Measurements from ENCODE around the gene CENPS. TPM values are rescaled to one million over a fixed set of nuclear protein-coding genes. Genes with fewer than 3 reads are reported as not detected.
A peak's percentile ranks its signal among the peaks of the same experiment; 100 is the strongest.
"Not testable (repeated sequence)": the region's sequence is repeated elsewhere in the genome, so short reads cannot be mapped to it uniquely, and the experiment has no call there.

The CENPS gene
- total RNA-seq, 2 experiments from 2014 or later: 10.0 to 11.5 TPM

DNA sequence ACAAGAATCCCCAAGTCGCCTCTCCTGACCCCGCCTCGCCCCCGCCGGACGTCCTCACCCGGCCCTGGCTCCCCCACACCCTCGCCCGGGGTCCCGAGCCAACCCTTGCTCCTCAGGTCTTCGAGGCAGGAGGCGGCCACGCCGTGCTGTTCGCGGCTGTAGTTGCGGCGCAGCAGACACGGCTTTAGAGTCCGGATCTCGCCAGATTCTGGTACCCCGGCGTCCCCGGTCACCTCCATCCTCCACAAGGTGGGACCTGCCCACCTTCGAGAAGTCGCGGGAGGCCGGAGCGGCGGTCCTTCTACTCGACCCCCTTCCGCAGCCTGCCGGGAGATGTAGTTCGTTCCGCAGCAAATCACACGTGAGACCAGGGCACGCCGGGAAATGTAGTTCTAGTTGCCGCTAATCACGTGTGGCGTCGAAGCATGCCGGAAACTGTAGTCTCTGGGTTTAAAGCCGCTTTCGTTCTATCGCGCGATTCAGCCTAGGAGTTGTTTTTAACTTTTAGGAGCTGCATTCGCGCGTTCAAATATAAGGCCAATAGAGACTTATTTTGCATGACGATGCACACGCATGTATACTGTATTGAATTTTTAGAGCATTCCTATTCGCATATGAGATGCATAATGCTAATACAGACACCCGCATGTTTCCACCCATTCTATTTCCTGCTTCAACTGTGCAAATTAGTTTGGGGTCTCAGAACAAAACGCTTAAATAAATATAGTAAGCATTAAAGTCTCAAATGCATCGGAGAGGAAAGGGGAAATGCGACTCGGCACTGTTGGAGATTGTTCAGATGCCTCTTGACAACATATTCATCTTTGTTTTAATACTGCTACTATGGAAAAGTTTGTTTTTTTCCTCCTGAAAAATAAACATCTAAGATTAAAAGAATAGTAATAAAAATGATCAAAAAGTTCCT lies 42.2 kb downstream of the CENPS start, which contains the start of gene DFFA:
Gene DFFA, minus strand, starts transcription at position 310 of the 925 bp plus-strand sequence. Its CDS starts 71 bp downstream, at position 239.
- POLR2A ChIA-PET: interaction anchor here (0.7 to 0.9 kb wide), 3 partner anchors 25 to 915 kb away, joined by 3 read pairs; no protein-coding TSS in a partner anchor
- Mint-ChIP-seq H3K4me3 (peak within 1 kb of the TSS; percentile 93), H3K36me3 (peaks cover 7% of the 10 kb centered on the region), H3K27ac (peak within 1 kb of the TSS; percentile 92), H3K4me1 (peaks cover 38% of the 10 kb centered on the region), H3K27me3 (no peaks in the 10 kb centered on the region), H3K9me3 (no peaks in the 10 kb centered on the region)
- peak; percentile 74 for ATAC-seq (ENCODE audit: low read depth)
- peak; percentile 87 for DNase-seq

DNA sequence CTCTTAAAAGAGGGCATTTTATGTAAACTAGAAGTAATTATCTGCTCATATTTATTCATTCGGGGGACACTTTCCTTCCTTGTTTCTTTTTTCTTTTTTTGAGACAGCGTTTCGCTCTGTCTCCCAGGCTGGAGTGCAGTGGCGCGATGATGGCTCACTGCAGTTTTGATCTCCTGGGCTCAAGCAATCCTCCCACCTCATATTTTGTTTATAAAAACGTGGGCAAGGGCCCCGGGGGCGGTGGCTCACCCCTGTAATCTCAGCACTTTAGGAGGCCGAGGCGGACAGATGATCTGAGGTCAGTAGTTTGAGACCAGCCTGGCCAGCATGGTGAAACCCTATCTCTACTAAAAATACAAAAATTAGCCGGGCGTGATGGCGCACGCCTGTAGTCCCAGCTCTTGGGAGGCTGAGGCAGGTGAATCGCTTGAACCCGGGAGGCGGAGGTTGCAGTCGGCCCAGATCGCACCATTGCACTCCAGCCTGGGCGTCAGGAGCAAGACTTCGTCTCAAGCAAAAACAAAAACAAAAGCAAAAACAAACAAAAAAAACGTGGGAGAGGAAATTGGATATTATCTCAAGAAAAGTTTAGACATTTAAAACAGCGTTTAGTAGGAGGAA lies 43.0 kb downstream of the CENPS start:
- H3K36me3 Mint-ChIP-seq: peaks cover 4% of the 10 kb centered on the region
- H3K27ac Mint-ChIP-seq: peak overlapping the region; percentile 92
- ATAC-seq (ENCODE audit: low read depth) (no peak), DNase-seq (no peak)
- POLR2A ChIA-PET: interaction anchor here (0.7 kb wide), 1 partner anchor 24 kb away, joined by 3 read pairs; no protein-coding TSS in a partner anchor
- H3K9me3 Mint-ChIP-seq: no peaks in the 10 kb centered on the region
- no peaks in the 10 kb centered on the region for H3K27me3 Mint-ChIP-seq
- H3K4me3 Mint-ChIP-seq: peak overlapping the region; percentile 93
- peaks cover 35% of the 10 kb centered on the region for H3K4me1 Mint-ChIP-seq

DNA sequence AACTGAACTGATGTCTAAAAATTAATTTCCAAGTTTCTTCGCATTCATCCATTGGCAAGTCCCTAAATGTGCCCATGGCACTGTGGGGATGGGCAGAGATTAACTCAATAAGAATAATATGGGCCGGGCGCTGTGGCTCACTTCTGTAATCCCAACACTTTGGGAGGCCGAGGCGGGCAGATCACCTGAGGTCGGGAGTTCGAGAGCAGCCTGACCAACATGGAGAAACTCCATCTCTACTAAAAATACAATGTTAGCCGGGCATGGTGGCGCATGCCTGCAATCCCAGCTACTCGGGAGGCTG lies 44.0 kb downstream of the CENPS start:
- ATAC-seq (ENCODE audit: low read depth); H3K27me3 Mint-ChIP-seq; DNase-seq; POLR2A ChIA-PET; H3K36me3 Mint-ChIP-seq; H3K9me3 Mint-ChIP-seq: not testable (repeated sequence)
- Mint-ChIP-seq H3K4me1 (peaks cover 35% of the 10 kb centered on the region), H3K27ac (peak overlapping the region; percentile 87), H3K4me3 (peak overlapping the region; percentile 99)

DNA sequence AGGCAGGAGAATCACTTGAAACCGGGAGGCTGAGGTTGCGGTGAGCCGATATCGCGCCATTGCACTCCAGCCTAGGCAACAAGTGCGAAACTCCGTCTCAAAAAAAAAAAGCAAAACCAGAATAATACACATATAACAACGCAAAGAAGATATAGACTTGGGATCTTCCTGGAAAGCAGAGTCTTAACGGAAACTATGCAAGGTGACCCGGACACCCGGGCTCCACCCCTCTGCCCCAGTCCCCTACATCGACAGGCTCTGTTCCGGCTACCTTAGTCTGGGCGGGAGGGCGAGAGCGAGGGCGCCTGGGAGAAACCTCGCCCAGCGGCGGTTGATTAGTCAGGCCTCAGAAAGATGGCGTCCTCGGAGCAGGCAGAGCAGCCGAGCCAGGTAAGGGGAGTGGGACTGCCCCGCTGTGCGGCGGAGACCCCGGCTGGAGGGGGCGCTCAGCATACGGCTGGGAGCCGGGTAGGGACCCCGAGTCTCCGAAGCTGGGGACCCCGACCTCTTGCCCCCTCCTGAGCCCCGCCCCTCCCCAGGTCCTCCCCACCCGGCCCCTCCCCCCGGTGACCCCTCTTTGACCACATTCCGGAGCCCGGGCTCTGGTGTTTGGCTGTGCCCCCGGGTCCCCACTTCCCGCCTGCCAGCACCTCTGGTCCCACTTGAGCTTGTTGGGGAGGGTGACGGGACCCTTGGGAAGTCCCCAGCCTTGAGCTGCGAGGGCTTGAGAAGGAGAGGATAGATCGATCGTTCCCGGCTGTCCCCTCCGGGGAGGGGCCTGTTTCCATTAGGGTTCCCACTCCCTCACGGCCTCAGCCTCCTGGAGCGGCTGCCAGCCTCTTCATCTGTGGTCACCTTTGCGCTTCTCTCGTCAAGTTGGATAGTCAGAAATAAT lies 44.6 kb downstream of the CENPS start, which contains the start of gene PEX14:
Gene PEX14, plus strand, starts transcription at position 338 of the 895 bp plus-strand sequence. Its CDS starts 17 bp downstream, at position 355.
- Mint-ChIP-seq H3K36me3 (no peaks in the 10 kb centered on the region), H3K27ac (peak within 1 kb of the TSS; percentile 90), H3K4me1 (peaks cover 35% of the 10 kb centered on the region), H3K9me3 (no peaks in the 10 kb centered on the region), H3K27me3 (no peaks in the 10 kb centered on the region), H3K4me3 (peak within 1 kb of the TSS; percentile 99)
- DNase-seq: peak; percentile 87
- peak; percentile 80 for ATAC-seq (ENCODE audit: low read depth)
- POLR2A ChIA-PET: interaction anchor here (0.6 to 1.0 kb wide), 2 partner anchors 12 to 19 kb away, joined by 3 to 4 read pairs; no protein-coding TSS in a partner anchor

DNA sequence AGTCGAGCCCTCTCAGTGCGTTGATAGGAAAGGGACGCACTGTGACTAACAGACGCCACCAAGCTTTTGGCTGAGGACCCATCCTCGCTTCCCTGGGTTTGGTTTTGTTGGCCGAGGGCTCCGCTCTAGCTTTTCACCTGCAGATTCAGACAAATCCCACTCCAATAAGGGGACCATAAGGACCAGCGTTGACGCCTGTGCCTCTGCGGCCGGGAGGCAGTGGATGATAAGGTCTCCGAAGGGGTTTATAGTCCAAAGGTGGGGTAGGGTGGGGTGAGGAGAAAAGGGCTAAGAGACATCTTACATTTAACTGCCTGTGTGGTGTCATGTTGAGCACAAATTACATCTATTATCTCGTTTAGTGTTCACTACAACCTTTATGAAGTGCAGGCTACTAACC lies 45.3 kb downstream of the CENPS start:
- H3K27ac Mint-ChIP-seq: peak overlapping the region; percentile 90
- H3K4me1 Mint-ChIP-seq: peaks cover 35% of the 10 kb centered on the region
- DNase-seq: no peak
- H3K9me3 Mint-ChIP-seq: no peaks in the 10 kb centered on the region
- ATAC-seq (ENCODE audit: low read depth): no peak
- no peaks in the 10 kb centered on the region for H3K36me3 Mint-ChIP-seq
- H3K4me3 Mint-ChIP-seq: peak overlapping the region; percentile 99
- no peaks in the 10 kb centered on the region for H3K27me3 Mint-ChIP-seq
- POLR2A ChIA-PET: interaction anchor here (0.6 to 1.0 kb wide), 2 partner anchors 11 to 19 kb away, joined by 3 to 4 read pairs; no protein-coding TSS in a partner anchor

DNA sequence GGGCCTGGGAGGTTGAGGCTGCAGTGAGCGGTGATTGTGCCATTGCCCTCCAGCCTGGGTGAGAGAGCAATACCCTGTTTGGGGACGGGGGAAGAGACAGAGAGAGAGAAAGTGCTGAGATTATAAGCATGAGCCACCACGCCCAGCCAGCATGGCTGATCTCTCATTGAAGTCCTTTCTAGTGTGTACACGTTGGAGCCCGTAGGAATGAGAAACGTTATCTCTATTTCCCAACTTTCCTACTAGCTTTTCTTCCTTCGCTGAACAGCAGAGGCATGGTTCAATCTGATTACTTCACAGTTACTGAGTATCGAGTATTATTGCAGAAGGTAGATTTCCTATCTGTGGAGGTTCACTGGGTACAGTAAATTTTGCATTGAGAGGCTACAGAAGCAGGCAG lies 49.1 kb downstream of the CENPS start:
- H3K36me3 Mint-ChIP-seq: peaks cover 2% of the 10 kb centered on the region
- no peak overlapping the region for H3K4me3 Mint-ChIP-seq
- H3K27ac Mint-ChIP-seq: no peak overlapping the region
- H3K4me1 Mint-ChIP-seq: peaks cover 19% of the 10 kb centered on the region
- H3K27me3 Mint-ChIP-seq: no peaks in the 10 kb centered on the region
- DNase-seq (no peak), ATAC-seq (ENCODE audit: low read depth) (no peak)
- POLR2A ChIA-PET: no interaction called here
- no peaks in the 10 kb centered on the region for H3K9me3 Mint-ChIP-seq

DNA sequence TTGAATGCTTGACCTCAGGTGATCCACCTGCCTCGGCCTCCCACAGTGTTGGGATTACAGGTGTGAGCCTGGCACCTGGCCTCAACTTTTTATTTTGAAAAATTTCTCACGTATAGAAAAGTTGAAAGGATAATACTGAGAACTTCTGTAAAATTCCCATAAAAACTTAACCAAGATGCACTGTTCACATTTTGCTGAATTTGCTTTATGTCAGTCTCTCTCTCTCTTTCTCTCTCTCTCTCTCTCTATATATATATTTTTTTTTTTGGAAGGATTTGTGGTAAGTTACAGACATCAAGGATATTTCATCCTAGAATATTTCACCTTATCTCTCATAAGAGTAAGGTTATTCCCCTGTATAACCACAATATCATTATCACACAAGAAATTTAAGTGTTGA lies 50.4 kb downstream of the CENPS start:
- H3K9me3 Mint-ChIP-seq: no peaks in the 10 kb centered on the region
- H3K27ac Mint-ChIP-seq: no peak overlapping the region
- H3K4me1 Mint-ChIP-seq: peaks cover 18% of the 10 kb centered on the region
- H3K36me3 Mint-ChIP-seq: peaks cover 6% of the 10 kb centered on the region
- POLR2A ChIA-PET: no interaction called here
- H3K27me3 Mint-ChIP-seq: no peaks in the 10 kb centered on the region
- DNase-seq: no peak
- ATAC-seq (ENCODE audit: low read depth): no peak
- no peak overlapping the region for H3K4me3 Mint-ChIP-seq

DNA sequence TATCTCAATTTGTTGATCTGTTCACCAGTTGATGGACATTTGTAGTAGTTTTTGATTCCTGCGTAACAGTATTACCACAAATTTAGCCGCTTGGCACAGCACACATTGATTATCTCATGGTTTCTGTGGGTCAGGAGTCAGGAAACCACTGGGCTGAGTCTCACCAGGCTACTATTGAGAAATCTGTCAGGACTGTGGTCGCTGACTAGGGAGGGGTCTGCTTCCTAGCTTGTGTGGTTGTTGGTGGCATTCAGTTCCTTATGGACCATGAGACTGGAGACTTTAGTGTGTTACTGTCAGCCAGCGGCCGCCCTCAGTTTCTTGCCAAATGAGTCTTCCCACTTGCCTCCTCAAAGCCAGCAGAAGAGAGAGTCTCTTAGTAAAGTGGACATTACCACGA lies 54.3 kb downstream of the CENPS start:
- Mint-ChIP-seq H3K36me3 (peaks cover 10% of the 10 kb centered on the region), H3K9me3 (no peaks in the 10 kb centered on the region), H3K4me1 (peaks cover 5% of the 10 kb centered on the region), H3K27me3 (no peaks in the 10 kb centered on the region), H3K4me3 (no peak overlapping the region), H3K27ac (no peak overlapping the region)
- POLR2A ChIA-PET: no interaction called here
- no peak for ATAC-seq (ENCODE audit: low read depth)
- DNase-seq: no peak

DNA sequence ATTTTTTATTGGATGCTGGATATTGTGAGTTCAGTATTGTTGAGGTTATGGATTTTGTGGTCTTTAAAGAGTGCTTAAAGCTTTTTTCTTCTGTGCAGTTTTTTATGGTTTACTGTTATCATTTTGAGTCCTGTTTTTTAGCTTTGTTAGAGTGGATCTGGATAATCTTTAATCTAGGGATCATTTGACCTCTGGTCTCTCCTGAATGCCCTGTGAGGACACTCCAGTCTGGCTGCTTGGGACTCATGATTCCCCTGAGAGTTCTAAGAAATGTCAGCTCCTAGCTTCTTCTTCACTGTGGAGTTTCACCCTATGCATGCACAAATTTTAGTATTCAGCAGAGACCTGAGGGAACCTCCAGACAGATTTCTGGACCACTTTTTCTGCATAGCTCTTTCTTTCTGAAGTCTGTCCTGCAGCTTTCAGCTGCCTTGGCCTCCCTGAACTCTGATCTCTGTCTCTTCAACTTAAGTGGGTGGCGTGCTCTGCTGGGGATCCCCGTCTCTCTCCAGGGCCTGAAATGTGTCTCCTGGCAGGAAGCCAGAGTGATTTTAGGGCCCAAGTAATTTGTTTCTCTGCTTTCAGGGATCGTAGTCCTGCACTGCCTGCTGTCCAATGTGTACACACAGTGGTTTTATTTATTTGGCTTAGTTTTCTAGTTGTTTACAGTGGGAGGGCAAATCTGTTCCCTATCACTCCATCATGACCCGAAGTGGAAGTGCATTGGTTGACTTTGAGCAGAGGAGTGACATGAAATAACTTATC lies 59.2 kb downstream of the CENPS start:
- POLR2A ChIA-PET: no interaction called here
- H3K4me1 Mint-ChIP-seq: peaks cover 8% of the 10 kb centered on the region
- DNase-seq: no peak
- H3K4me3 Mint-ChIP-seq: no peak overlapping the region
- no peaks in the 10 kb centered on the region for H3K27me3 Mint-ChIP-seq
- H3K9me3 Mint-ChIP-seq: no peaks in the 10 kb centered on the region
- peaks cover 8% of the 10 kb centered on the region for H3K36me3 Mint-ChIP-seq
- ATAC-seq (ENCODE audit: low read depth): no peak
- no peak overlapping the region for H3K27ac Mint-ChIP-seq

DNA sequence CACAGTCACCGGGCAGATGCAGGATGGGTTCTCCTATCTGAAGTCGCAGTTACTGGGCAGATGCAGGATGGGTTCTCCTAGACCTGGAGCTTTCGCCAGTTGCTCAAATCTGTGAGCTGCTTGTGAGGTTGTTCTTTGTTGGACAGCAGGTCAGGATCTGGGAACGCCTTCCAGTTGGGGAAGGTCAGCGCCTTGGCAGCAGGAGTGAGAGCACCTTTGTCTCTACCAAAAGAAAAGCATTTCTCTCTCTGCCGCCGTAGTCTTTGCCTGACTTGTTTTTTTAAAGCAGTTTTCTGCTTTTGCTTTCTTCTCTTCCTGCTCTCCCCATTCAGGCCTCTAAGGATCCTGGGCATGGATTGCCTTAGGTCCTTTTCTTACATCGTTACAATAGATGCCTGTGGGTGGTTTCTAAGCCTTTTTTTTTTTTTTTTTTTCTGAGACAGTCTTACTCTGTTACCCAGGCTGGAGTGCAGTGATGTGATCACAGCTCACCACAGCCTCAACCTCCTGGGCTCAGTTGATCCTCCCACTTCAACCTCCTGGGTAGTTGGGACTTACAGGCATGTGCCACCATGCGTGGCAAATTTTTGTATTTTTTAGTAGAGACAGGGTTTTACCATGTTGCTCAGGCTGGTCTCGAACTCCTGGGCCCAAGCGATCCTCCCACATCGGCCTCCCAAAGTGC lies 60.2 kb downstream of the CENPS start:
- ATAC-seq (ENCODE audit: low read depth) (no peak), DNase-seq (no peak)
- Mint-ChIP-seq H3K27me3 (no peaks in the 10 kb centered on the region), H3K27ac (no peak overlapping the region), H3K36me3 (peaks cover 4% of the 10 kb centered on the region), H3K4me1 (peaks cover 13% of the 10 kb centered on the region), H3K4me3 (no peak overlapping the region), H3K9me3 (no peaks in the 10 kb centered on the region)
- POLR2A ChIA-PET: interaction anchor here (0.6 kb wide), 1 partner anchor 1561 kb away, joined by 3 read pairs; no protein-coding TSS in a partner anchor
